NCI-H510A treated with DMSO at 0.1 percent for 48 hours (cell line): ENCODE measurements around the gene SKIC2.
A peak's percentile ranks its signal among the peaks of the same experiment; 100 is the strongest.
"Not testable (repeated sequence)": the region's sequence is repeated elsewhere in the genome, so short reads cannot be mapped to it uniquely, and the experiment has no call there.

Source experiments
- DNase-seq: peaks from one replicate; lab custom pipeline; 2025; lab: John Stamatoyannopoulos, UW

The SKIC2 gene

DNA sequence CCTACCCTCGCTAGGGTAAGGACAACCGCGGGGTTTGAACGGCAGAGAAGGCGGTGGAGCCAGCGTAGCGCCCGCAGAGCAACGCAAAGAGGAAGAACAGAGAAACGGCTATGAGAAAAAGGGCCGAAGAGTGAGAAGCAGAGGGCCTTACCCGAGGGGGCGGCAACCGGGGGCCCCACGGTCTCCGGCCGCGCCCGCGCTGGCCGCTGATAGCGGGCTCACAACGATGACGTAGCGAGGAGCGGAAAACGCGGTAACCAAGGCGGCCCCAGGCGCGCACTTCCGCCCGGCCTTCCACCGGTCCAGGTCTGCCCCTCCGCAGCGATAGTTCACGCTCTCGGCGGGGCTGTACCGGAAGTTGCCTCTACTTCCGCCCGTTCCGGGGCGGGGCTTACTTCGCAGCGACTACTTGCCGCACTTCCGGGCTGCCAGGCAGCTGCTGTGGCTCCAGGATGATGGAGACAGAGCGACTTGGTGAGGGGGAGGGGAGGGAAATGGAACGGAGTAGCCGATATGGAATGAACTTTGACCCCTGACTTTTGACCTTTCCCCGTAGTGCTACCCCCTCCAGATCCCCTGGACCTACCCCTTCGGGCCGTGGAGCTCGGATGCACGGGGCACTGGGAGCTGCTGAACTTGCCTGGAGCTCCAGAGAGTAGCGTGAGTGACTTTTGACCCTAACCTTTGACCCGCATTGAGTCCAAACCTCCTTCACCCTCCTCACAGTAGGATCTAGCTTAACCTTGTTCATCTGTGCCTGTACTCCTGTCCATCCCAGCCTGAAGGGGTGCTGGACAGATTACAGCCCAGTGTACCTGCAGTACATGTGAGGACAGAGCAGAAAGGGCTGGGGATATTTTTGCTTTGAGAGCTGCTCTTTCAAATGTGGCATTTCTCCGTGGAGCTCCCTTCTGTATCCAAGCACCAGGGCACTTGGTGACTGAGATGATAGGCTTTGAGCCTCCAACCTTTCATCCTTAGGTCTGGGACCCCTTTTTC is at the start of gene SKIC2, which contains the start of gene NELFE:
Gene SKIC2 (plus strand): TSS at position 435 of the 999 bp plus-strand sequence. CDS start 18 bp downstream, at position 453.
Gene NELFE (minus strand): TSS at position 231 of the 999 bp plus-strand sequence. CDS start 525 bp downstream, outside the sequence.
- peak; percentile 98 for DNase-seq

DNA sequence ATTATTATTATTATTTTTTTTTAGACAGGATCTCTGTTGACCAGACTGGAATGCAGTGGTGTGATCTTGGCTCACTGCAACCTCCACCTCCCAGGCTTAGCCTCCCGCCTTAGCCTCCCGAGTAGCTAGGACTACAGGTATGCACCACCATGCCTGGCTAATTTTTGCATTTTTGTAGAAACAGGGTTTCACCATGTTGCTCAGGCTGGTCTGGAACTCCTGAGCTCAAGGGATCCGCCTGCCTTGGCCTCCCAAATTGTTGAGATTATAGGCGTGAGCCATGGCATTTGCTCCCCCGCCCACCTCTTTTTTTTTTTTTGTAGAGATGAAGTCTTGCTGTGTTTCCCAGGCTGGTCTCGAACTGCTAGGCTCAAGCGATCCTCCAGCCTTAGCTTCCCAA is 49.7 kb upstream of the SKIC2 start:
- DNase-seq, result not testable (repeated sequence)

DNA sequence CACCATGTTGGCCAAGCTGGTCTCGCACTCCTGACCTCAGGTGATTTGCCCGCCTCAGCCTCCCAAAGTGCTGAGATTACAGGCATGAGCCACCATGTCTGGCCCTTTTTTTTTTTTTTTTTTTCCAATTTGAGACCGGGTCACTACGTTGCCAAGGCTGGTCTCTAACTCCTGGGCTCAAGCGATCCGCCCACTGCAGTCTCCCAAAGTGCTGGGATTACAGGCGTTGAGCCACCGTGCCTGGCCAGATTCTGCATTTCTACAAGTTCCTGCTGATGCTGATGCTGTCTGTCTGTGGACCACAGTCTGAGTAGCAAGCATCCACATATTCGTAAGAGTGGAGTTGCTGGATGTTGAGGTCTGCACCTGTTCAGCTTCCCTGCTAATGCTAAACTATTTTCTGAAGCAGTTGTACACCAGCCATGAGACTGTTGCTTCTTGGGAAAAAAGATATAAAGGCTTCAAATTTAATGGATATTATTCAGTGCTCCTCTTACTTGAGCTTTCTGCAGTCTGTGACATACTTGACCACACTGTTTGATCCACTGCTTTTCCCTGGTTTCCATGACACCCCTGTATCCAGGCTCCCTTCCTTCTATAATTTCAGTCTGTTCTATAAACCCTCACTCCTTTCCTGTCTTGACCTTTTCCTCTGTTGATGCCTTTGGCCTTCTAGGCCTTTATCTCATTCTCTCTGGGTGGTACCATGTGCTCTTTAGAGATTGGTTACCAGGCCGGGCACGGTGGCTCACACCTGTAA is 47.0 kb upstream of the SKIC2 start:
- DNase-seq, result no peak

- DNase-seq, result no peak
Measured at GRCh38 chr6:31915351-31915750, 43.6 kb upstream of the SKIC2 start.

- no peak for DNase-seq
Measured at GRCh38 chr6:31915756-31916155, 43.2 kb upstream of the SKIC2 start.

DNA sequence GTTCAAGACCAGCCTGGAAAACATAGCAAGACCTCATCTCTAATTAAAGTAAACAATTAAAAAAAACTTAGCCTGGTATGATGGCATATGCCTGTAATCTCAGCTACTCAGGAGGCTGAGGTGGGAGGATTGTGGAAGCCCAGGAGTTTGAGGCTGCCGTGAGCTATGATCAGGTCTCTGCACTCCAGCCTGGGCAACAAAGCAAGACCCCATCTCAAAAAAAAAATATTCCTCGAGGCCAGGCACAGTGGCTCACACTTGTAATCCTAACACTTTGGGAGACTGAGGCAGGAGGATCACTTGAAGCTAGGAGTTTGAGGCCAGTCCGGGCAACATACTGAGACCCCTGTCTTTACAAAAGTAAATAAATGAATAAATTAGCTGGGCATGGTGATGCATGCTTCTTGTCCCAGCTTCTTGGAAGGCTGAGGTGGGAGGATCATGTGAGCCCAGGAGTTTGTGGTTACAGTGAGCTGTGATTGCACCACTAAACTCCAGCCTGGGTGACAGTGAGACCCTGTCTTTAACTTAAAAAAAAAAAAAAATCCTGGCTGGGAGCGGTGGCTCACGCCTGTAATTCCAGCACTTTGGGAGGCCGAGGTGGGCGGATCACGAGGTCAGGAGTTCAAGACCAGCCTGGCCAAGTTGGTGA is 40.8 kb upstream of the SKIC2 start:
- DNase-seq, result no peak

- DNase-seq, result no peak
Measured at GRCh38 chr6:31919624-31920303, 39.2 kb upstream of the SKIC2 start.

- DNase-seq, result no peak
Measured at GRCh38 chr6:31920811-31921210, 38.2 kb upstream of the SKIC2 start.

DNA sequence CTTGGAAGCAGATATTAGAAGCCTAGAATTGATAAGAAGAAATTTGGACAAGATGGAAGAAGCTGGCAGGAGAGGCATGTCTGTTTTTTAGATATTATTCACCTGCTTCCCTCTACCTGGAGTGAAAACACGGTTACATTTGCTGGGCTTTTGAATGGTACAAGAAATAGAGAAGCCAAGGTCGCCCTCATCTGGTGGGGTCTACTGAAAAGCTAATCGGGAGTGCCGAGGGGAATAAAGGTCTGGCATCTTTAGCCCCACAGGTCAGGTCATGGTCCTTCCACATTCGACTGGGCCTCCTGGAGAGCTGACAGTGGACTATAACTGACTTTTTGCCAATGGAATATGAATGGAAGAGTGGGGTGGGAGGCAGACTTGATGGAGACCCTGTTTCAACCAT is 36.0 kb upstream of the SKIC2 start:
- DNase-seq, result no peak

GRCh38 chr6:31927242-31927862 is 31.6 kb upstream of the SKIC2 start, which contains the start of gene C2:
C2 (plus strand) TSS chr6:31927717; CDS start chr6:31927753, 36 bp downstream.
- DNase-seq, result no peak

- DNase-seq, result no peak
Measured at GRCh38 chr6:31927863-31928671, 30.9 kb upstream of the SKIC2 start.

- DNase-seq, result no peak
Measured at GRCh38 chr6:31928672-31928939, 30.4 kb upstream of the SKIC2 start.

DNA sequence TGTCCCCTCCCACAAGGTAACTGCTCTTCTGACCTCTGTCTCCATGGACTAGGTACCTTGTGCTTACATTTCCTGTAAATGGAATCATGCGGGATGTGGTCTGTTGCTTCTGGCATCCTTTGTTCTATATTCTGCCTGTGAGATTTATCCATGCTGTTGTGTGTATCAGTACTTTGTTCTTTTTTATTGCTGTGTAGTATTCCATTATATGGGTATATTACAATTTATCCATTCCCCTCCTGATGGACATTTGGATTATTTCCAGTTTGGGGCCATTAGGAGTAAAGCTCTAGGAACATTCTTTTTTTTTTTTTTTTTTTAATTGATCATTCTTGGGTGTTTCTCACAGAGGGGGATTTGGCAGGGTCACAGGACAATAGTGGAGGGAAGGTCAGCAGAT is 28.0 kb upstream of the SKIC2 start:
- no peak for DNase-seq

DNA sequence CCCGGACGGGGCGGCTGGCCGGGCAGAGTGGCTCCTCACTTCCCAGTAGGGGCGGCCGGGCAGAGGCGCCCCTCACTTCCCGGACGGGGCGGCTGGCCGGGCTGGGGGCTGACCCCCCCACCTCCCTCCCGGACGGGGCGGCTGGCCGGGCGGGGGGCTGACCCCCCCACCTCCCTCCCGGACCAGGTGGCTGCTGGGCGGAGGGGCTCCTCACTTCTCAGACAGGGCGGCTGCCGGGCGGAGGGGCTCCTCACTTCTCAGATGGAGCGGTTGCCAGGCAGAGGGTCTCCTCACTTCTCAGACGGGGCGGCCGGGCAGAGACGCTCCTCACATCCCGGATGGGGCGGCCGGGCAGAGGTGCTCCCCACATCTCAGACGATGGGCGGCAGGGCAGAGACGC is 26.8 kb upstream of the SKIC2 start:
- not testable (repeated sequence) for DNase-seq

DNA sequence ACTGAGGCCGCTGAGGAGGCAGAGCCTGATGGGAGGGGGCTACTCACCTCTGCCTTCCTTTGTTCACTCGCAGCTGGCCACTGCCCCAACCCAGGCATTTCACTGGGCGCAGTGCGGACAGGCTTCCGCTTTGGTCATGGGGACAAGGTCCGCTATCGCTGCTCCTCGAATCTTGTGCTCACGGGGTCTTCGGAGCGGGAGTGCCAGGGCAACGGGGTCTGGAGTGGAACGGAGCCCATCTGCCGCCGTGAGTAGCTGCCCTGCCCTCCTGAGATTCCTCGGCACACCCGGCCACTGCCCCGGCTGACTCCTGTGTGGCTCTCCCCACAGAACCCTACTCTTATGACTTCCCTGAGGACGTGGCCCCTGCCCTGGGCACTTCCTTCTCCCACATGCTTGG is 25.4 kb upstream of the SKIC2 start:
- DNase-seq, result no peak

GRCh38 chr6:31935021-31935420 is 24.0 kb upstream of the SKIC2 start:
- DNase-seq, result no peak

GRCh38 chr6:31935823-31936222 is 23.2 kb upstream of the SKIC2 start:
- no peak for DNase-seq

- no peak for DNase-seq
Measured at GRCh38 chr6:31940256-31940664, 18.7 kb upstream of the SKIC2 start.

DNA sequence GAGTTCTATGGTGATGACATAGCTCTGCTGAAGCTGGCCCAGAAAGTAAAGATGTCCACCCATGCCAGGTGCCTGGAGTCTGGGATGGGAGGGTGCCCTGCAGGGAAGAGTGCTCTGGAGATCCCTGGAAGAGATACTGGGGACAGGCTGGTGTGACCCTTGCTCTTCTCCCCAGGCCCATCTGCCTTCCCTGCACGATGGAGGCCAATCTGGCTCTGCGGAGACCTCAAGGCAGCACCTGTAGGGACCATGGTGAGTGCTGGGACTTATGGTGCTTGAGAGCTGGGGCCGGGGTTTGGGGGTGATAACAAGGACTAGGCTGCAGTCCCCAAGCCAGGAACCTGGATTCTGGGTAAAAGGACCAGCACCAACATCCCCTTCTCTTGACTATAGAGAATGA is 15.2 kb upstream of the SKIC2 start:
- no peak for DNase-seq

DNA sequence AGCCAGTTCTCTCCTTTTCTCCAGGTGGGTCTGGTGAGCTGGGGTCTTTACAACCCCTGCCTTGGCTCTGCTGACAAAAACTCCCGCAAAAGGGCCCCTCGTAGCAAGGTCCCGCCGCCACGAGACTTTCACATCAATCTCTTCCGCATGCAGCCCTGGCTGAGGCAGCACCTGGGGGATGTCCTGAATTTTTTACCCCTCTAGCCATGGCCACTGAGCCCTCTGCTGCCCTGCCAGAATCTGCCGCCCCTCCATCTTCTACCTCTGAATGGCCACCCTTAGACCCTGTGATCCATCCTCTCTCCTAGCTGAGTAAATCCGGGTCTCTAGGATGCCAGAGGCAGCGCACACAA is 13.8 kb upstream of the SKIC2 start:
- DNase-seq, result no peak
